Measurements from ENCODE around the gene SMURF2. TPM values are rescaled to one million over a fixed set of nuclear protein-coding genes. Genes with fewer than 3 reads are reported as not detected.

Gene SMURF2
- total RNA-seq, 1 experiment from 2014 or later: 35.3 TPM

GRCh38 chr17:64655704-64656103, 6.4 kb downstream of the SMURF2 start:
- Histone ChIP-seq H2AK5ac (ENCODE audit: insufficient read length, low read length) (no peak overlapping the region), H2BK15ac (ENCODE audit: low read depth, low read length) (no peak overlapping the region), H4K8ac (replicated peaks; ENCODE audit: insufficient read length, low read depth, low read length) (no peak overlapping the region), H3K18ac (ENCODE audit: insufficient read length, low read depth, low read length) (no peak overlapping the region), H3K23me2 (ENCODE audit: insufficient read length, low read depth, low read length, poor library complexity, severe bottlenecking) (peaks cover 3% of the 10 kb centered on the region), H3K9ac (ENCODE audit: extremely low read depth, insufficient read length, low read length) (no peak overlapping the region), H4K20me1 (ENCODE audit: control insufficient read depth, insufficient read depth, insufficient read length) (no peaks in the 10 kb centered on the region), H2BK20ac (ENCODE audit: low read depth, low read length, poor library complexity, severe bottlenecking) (no peak overlapping the region), H3K4ac (ENCODE audit: low read depth, low read length) (no peak overlapping the region), H3K79me1 (ENCODE audit: insufficient read depth, low read depth, low read length, poor library complexity, severe bottlenecking) (no peaks in the 10 kb centered on the region), H2BK5ac (ENCODE audit: insufficient read length, low read length) (no peak overlapping the region), H2BK120ac (ENCODE audit: low read depth, low read length, poor library complexity, severe bottlenecking) (no peak overlapping the region), H3K27ac (ENCODE audit: insufficient read length, low read depth, low read length) (no peak overlapping the region), H2BK12ac (ENCODE audit: insufficient read length, low read depth, low read length) (no peak overlapping the region), H3K4me2 (ENCODE audit: insufficient read depth, insufficient read length, low read length) (no peak overlapping the region), H3K23ac (ENCODE audit: insufficient read length, low read depth, low read length) (no peak overlapping the region), H4K91ac (ENCODE audit: insufficient read length, low read depth, low read length) (no peak overlapping the region), H4K5ac (ENCODE audit: insufficient read length, low read depth, low read length) (no peak overlapping the region), H3K14ac (ENCODE audit: insufficient read depth, low read length) (no peak overlapping the region), H2AFZ (ENCODE audit: low read length) (no peak overlapping the region), H3K9me3 (ENCODE audit: control insufficient read depth, low read depth, low read length) (no peaks in the 10 kb centered on the region), H3K4me1 (ENCODE audit: insufficient read depth, low read length) (no peaks in the 10 kb centered on the region; the same call in 1 of the 2 replicates), H3K27me3 (ENCODE audit: insufficient read depth, low read length) (no peaks in the 10 kb centered on the region), H3T11ph (ENCODE audit: low read length) (no peak overlapping the region), H3K56ac (ENCODE audit: insufficient read length, low read depth, low read length) (no peak overlapping the region), H3K79me2 (ENCODE audit: insufficient read depth, low read length) (peaks cover 18% of the 10 kb centered on the region; the same call in 1 of the 2 replicates)
- Mint-ChIP-seq H3K4me3 (no peak overlapping the region), H3K27me3 (ENCODE audit: low read depth) (no peaks in the 10 kb centered on the region), H3K27ac (no peak overlapping the region), H3K9me3 (peaks cover 5 to 6% of the 10 kb centered on the region in 2 experiments; a peak in 4 of 5 replicates), H3K4me1 (peaks cover 12 to 18% of the 10 kb centered on the region in 2 experiments), H3K36me3 (ENCODE audit: insufficient read depth in 1 of 3, low read depth in 3 of 3) (peaks cover 2 to 11% (median 4%) of the 10 kb centered on the region in 3 experiments; a peak in 6 of 7 replicates)
- TF ChIP-seq CTCF (conservative IDR thresholded peaks at IDR 0.05): no peak
- DNase-seq: no peak
- no CpG with 5 or more reads among the region's 2 CpGs for WGBS (ENCODE audit: extremely low coverage, insufficient read length, low lambda C conversion rate)
